NB4 (cell line): Measurements from ENCODE around the gene AP3S2.

Source experiments
- MYC ChIP-seq: IDR thresholded peaks from 2 replicates; pipeline ENCODE4 v1.6.1; 2011; ENCODE audit warnings: low read depth, low read length
- POLR2A ChIP-seq: IDR thresholded peaks from 2 replicates; pipeline ENCODE4 v1.6.1; 2011; ENCODE audit warnings: mild to moderate bottlenecking; ENCODE audit not compliant: insufficient read length; ENCODE audit errors: extremely low read depth
- TF ChIP-seq, protein P1 (sequence below): IDR thresholded peaks from one replicate; pipeline ENCODE4 v1.5.1; 2012; ENCODE audit warnings: low read depth, low read length

DNA sequence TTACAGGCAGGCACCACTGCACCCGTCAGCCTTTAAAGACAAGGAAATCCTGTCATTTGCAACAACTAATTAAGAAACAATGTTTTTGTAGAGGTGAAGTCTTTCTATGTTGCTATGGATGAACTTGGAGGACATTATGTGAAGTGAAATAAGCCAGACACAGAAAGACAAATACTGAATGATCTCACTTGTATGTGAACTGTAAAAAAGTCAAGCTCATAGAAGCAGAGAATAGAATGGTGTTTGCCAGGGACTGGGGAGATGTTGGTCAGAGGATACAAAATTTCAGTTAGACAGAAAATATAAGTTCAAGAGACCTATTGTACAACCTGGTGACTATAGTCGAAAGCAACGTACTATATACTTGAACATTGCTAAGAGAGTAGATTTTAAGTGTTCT lies 46.1 kb upstream of the AP3S2 start:
- TF ChIP-seq, protein P1, sequence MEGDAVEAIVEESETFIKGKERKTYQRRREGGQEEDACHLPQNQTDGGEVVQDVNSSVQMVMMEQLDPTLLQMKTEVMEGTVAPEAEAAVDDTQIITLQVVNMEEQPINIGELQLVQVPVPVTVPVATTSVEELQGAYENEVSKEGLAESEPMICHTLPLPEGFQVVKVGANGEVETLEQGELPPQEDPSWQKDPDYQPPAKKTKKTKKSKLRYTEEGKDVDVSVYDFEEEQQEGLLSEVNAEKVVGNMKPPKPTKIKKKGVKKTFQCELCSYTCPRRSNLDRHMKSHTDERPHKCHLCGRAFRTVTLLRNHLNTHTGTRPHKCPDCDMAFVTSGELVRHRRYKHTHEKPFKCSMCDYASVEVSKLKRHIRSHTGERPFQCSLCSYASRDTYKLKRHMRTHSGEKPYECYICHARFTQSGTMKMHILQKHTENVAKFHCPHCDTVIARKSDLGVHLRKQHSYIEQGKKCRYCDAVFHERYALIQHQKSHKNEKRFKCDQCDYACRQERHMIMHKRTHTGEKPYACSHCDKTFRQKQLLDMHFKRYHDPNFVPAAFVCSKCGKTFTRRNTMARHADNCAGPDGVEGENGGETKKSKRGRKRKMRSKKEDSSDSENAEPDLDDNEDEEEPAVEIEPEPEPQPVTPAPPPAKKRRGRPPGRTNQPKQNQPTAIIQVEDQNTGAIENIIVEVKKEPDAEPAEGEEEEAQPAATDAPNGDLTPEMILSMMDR, result no peak
- TF ChIP-seq POLR2A, result no peak
- no peak for TF ChIP-seq MYC
